ENCODE results near the gene TMEM150C. TPM values are rescaled to one million over a fixed set of nuclear protein-coding genes. Genes with fewer than 3 reads are reported as not detected.
"Not testable (repeated sequence)": the region's sequence is repeated elsewhere in the genome, so short reads cannot be mapped to it uniquely, and the experiment has no call there.

The TMEM150C gene
- polyA plus RNA-seq, 4 donors: 0.45 to 6.2 (median 1.8) TPM

DNA sequence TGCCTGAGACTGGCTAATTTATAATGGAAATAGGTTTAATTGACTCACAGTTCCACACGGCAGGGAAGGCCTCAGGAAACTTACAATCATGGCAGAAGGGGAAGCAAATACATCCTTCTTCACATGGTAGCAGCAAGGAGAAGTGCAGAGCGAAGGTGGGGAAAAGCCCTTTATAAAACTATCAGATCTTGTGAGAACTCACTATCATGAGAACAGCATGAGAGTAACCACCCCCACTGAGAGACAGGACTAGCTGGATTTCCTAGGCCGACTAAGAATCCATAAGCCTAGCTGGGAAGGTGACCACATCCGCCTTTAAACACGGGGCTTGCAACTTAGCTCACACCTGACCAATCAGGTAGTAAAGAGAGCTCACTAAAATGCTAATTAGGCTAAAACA is 88.7 kb downstream of the TMEM150C start:
- H3K36me3 ChIP-seq (ENCODE audit: control insufficient read depth in 3 of 3, insufficient read depth in 2 of 3, low read depth in 1 of 3, low read length in 3 of 3); FAIRE-seq; DNase-seq; H3K4me3 ChIP-seq (ENCODE audit: low read depth in 1 of 3, low read length in 3 of 3); H3K4me1 ChIP-seq (ENCODE audit: control insufficient read depth in 3 of 3, insufficient read depth in 2 of 3, low read depth in 1 of 3, low read length in 2 of 3); H3K9me3 ChIP-seq (ENCODE audit: control insufficient read depth in 2 of 2, insufficient read depth in 1 of 2, low read depth in 1 of 2, low read length in 1 of 2); H3K27me3 ChIP-seq (ENCODE audit: control insufficient read depth in 3 of 3, insufficient read depth in 3 of 3, low read length in 3 of 3); H3K27ac ChIP-seq (ENCODE audit: low read depth in 1 of 3, low read length in 2 of 3): not testable (repeated sequence)
- WGBS, 3 donors: 53 to 66% (median 54%) methylated on average over 5 of the region's 5 CpGs

DNA sequence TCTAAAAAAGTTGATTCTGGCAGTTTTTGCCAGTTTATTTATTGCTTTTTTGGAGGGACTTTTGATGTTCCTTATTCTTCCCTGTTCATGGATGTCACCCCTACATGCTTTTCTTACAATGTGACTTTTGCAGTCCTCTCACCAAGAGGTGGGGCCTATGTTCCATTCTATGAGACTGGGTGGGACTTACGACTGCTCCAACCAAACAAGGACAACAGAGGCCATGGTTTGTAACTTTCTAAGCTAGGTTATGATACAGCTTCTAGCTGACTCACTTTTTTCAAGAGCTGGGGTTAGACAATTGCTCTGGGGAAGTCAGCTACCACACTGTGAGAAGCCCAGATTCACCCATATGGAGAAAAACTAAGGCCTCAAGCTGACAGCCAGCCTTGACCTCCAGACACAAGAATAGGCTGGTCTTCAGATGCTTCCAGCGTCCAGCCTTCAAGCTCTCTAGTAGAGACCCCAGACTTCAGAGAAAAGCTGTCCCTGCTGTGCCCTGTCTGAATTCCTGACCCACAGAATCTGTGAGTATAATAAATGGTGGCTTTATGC is 91.9 kb downstream of the TMEM150C start:
- 57 to 68% (median 61%) methylated on average over 2 of the region's 2 CpGs for WGBS, 3 donors
- Histone ChIP-seq H3K4me3 (ENCODE audit: low read depth in 1 of 3, low read length in 3 of 3) (no peak overlapping the region), H3K9me3 (ENCODE audit: control insufficient read depth in 2 of 2, insufficient read depth in 1 of 2, low read depth in 1 of 2, low read length in 1 of 2) (peaks cover 0 to 9% of the 10 kb centered on the region in 2 donors), H3K4me1 (ENCODE audit: control insufficient read depth in 3 of 3, insufficient read depth in 2 of 3, low read depth in 1 of 3, low read length in 2 of 3) (no peaks in the 10 kb centered on the region), H3K27ac (ENCODE audit: low read depth in 1 of 3, low read length in 2 of 3) (peak overlapping the region in 1 of 3 donors; percentile 72), H3K27me3 (ENCODE audit: control insufficient read depth in 3 of 3, insufficient read depth in 3 of 3, low read length in 3 of 3) (no peaks in the 10 kb centered on the region), H3K36me3 (ENCODE audit: control insufficient read depth in 3 of 3, insufficient read depth in 2 of 3, low read depth in 1 of 3, low read length in 3 of 3) (peaks cover 0 to 4% (median 0%) of the 10 kb centered on the region in 3 donors)
- no peak for FAIRE-seq
- peak; percentile 22 to 30 for DNase-seq

DNA sequence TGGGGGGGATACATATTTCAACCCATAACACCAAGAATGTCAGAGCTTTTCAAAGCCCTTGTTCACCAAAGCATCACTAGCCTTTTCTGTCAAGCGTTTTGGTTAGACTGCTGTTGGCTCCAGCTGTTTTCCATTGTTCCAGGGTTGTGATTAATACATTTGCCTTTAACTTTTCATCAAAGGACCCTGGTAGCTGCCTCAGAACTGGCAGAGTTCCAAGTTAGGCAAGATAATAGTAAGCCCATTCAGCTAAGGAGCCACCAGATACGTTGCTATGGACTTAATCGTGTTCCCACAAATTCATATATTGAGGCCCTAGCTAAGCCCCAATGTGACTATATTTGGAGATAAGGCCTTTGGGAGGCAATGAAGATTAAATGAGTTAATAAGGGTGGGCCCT is 94.3 kb downstream of the TMEM150C start:
- DNase-seq (peak in 1 of 2 donors; percentile 17), FAIRE-seq (no peak)
- Histone ChIP-seq H3K4me3 (ENCODE audit: low read depth in 1 of 3, low read length in 3 of 3) (no peak overlapping the region), H3K4me1 (ENCODE audit: control insufficient read depth in 3 of 3, insufficient read depth in 2 of 3, low read depth in 1 of 3, low read length in 2 of 3) (peaks cover 0 to 11% (median 0%) of the 10 kb centered on the region in 3 donors), H3K36me3 (ENCODE audit: control insufficient read depth in 3 of 3, insufficient read depth in 2 of 3, low read depth in 1 of 3, low read length in 3 of 3) (peaks cover 0 to 7% (median 2%) of the 10 kb centered on the region in 3 donors), H3K27ac (ENCODE audit: low read depth in 1 of 3, low read length in 2 of 3) (no peak overlapping the region), H3K9me3 (ENCODE audit: control insufficient read depth in 2 of 2, insufficient read depth in 1 of 2, low read depth in 1 of 2, low read length in 1 of 2) (peaks cover 0 to 9% of the 10 kb centered on the region in 2 donors), H3K27me3 (ENCODE audit: control insufficient read depth in 3 of 3, insufficient read depth in 3 of 3, low read length in 3 of 3) (no peaks in the 10 kb centered on the region)
- 15 to 50% (median 40%) methylated on average over 3 of the region's 3 CpGs for WGBS, 3 donors

- DNase-seq (no peak), FAIRE-seq (no peak)
- 87 to 97% (median 92%) methylated on average over 1 of the region's 1 CpG for WGBS, 3 donors
- no peak overlapping the region for H3K27ac ChIP-seq (ENCODE audit: low read depth in 1 of 3, low read length in 2 of 3)
- H3K4me3 ChIP-seq (ENCODE audit: low read depth in 1 of 3, low read length in 3 of 3): no peak overlapping the region
- H3K4me1 ChIP-seq (ENCODE audit: control insufficient read depth in 3 of 3, insufficient read depth in 2 of 3, low read depth in 1 of 3, low read length in 2 of 3): peaks cover 0 to 11% (median 0%) of the 10 kb centered on the region in 3 donors
- H3K36me3 ChIP-seq (ENCODE audit: control insufficient read depth in 3 of 3, insufficient read depth in 2 of 3, low read depth in 1 of 3, low read length in 3 of 3): peaks cover 2 to 19% (median 2%) of the 10 kb centered on the region in 3 donors
- H3K9me3 ChIP-seq (ENCODE audit: control insufficient read depth in 2 of 2, insufficient read depth in 1 of 2, low read depth in 1 of 2, low read length in 1 of 2): peaks cover 0 to 5% of the 10 kb centered on the region in 2 donors
- no peaks in the 10 kb centered on the region for H3K27me3 ChIP-seq (ENCODE audit: control insufficient read depth in 3 of 3, insufficient read depth in 3 of 3, low read length in 3 of 3)
Measured at GRCh38 chr4:82463221-82463620, 98.6 kb downstream of the TMEM150C start.

DNA sequence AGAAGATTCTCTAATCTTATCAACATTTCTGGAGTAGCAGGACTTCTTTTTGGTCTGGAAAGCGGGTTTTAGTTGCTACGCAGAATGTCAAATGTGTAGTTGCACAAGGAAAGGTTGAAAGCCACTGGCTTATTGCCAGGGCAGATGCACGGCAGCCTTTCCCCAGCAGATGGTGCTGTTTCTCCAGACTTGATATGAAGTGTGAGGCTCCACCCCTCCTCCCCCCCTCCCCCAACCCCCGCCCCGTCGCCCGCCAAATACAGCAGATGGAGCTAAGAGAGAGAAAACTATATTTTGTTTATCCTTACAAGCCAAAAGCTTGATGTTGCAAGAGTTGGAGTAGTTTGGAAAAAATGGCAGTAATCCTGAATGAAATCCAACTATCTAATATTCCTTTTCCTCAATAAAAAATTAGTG is 99.4 kb downstream of the TMEM150C start:
- no peaks in the 10 kb centered on the region for H3K9me3 ChIP-seq (ENCODE audit: control insufficient read depth in 2 of 2, insufficient read depth in 1 of 2, low read depth in 1 of 2, low read length in 1 of 2)
- H3K27me3 ChIP-seq (ENCODE audit: control insufficient read depth in 3 of 3, insufficient read depth in 3 of 3, low read length in 3 of 3): no peaks in the 10 kb centered on the region
- H3K4me1 ChIP-seq (ENCODE audit: control insufficient read depth in 3 of 3, insufficient read depth in 2 of 3, low read depth in 1 of 3, low read length in 2 of 3): peaks cover 0 to 11% (median 0%) of the 10 kb centered on the region in 3 donors
- DNase-seq (peak; percentile 82 to 86), FAIRE-seq (no peak)
- no peak overlapping the region for H3K27ac ChIP-seq (ENCODE audit: low read depth in 1 of 3, low read length in 2 of 3)
- H3K4me3 ChIP-seq (ENCODE audit: low read depth in 1 of 3, low read length in 3 of 3): no peak overlapping the region
- peaks cover 2 to 25% (median 3%) of the 10 kb centered on the region in 3 donors for H3K36me3 ChIP-seq (ENCODE audit: control insufficient read depth in 3 of 3, insufficient read depth in 2 of 3, low read depth in 1 of 3, low read length in 3 of 3)
- 8 to 12% (median 8%) methylated on average over 5 to 7 of the region's 7 CpGs for WGBS, 3 donors

- FAIRE-seq (no peak), DNase-seq (no peak)
- Histone ChIP-seq H3K9me3 (ENCODE audit: control insufficient read depth in 2 of 2, insufficient read depth in 1 of 2, low read depth in 1 of 2, low read length in 1 of 2) (no peaks in the 10 kb centered on the region), H3K36me3 (ENCODE audit: control insufficient read depth in 3 of 3, insufficient read depth in 2 of 3, low read depth in 1 of 3, low read length in 3 of 3) (peaks cover 6 to 30% (median 8%) of the 10 kb centered on the region in 3 donors), H3K4me3 (ENCODE audit: low read depth in 1 of 3, low read length in 3 of 3) (no peak overlapping the region), H3K27me3 (ENCODE audit: control insufficient read depth in 3 of 3, insufficient read depth in 3 of 3, low read length in 3 of 3) (no peaks in the 10 kb centered on the region), H3K4me1 (ENCODE audit: control insufficient read depth in 3 of 3, insufficient read depth in 2 of 3, low read depth in 1 of 3, low read length in 2 of 3) (peaks cover 0 to 11% (median 0%) of the 10 kb centered on the region in 3 donors), H3K27ac (ENCODE audit: low read depth in 1 of 3, low read length in 2 of 3) (no peak overlapping the region)
- 69 to 82% (median 79%) methylated on average over 2 of the region's 2 CpGs for WGBS, 3 donors
Measured at GRCh38 chr4:82461710-82462109, 100.1 kb downstream of the TMEM150C start.

DNA sequence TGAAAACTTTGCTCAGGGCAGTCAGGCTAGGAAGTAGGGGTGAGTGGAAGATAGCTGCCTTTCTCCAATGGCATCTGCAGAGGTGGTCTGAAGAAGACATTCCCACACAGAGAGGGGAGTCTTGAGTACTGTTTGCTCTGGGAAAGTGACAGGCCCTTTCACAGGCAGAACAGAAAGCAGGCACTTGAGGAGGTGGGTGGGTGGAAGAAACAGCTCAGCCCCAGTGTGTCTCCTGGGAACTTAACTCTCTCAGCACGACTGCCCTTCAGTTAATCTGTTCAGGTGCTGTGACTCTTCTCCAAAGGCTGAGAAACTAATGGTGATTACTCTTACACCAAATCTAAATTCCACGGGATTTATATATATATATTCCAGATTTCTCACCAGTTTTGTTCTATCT is 103.1 kb downstream of the TMEM150C start:
- FAIRE-seq: no peak
- 72 to 87% (median 81%) methylated on average over 2 of the region's 2 CpGs for WGBS, 3 donors

DNA sequence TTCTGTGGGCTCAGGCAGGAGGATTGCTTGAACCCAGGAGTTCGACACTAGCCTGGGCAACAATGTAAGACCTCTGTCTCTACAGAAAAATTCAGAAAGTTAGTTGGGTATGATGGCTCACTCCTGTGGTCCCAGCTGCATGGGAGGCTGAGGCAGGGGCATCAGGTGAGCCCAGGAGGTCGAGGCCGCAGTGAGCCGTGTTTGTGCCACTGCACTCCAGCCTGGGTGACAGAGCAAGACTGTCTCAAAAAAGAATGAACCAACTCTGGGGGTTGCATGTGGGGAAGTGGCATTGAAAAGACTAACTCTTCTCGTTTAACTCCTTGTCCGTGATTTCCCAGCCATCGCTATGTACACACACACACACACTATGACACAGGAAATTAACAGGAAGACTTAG is 104.5 kb downstream of the TMEM150C start:
- H3K27me3 ChIP-seq (ENCODE audit: control insufficient read depth in 3 of 3, insufficient read depth in 3 of 3, low read length in 3 of 3): no peaks in the 10 kb centered on the region
- H3K27ac ChIP-seq (ENCODE audit: low read depth in 1 of 3, low read length in 2 of 3): no peak overlapping the region
- H3K4me3 ChIP-seq (ENCODE audit: low read depth in 1 of 3, low read length in 3 of 3): no peak overlapping the region
- FAIRE-seq (no peak), DNase-seq (no peak)
- peaks cover 4 to 38% (median 11%) of the 10 kb centered on the region in 3 donors for H3K36me3 ChIP-seq (ENCODE audit: control insufficient read depth in 3 of 3, insufficient read depth in 2 of 3, low read depth in 1 of 3, low read length in 3 of 3)
- WGBS, 3 donors: 92 to 97% (median 93%) methylated on average over 7 of the region's 7 CpGs
- no peaks in the 10 kb centered on the region for H3K4me1 ChIP-seq (ENCODE audit: control insufficient read depth in 3 of 3, insufficient read depth in 2 of 3, low read depth in 1 of 3, low read length in 2 of 3)
- no peaks in the 10 kb centered on the region for H3K9me3 ChIP-seq (ENCODE audit: control insufficient read depth in 2 of 2, insufficient read depth in 1 of 2, low read depth in 1 of 2, low read length in 1 of 2)

More for the DNA sequence above, 103.1 kb downstream of the TMEM150C start:
- H3K36me3 ChIP-seq (ENCODE audit: control insufficient read depth in 3 of 3, insufficient read depth in 2 of 3, low read depth in 1 of 3, low read length in 3 of 3): peaks cover 6 to 34% (median 8%) of the 10 kb centered on the region in 3 donors
- H3K9me3 ChIP-seq (ENCODE audit: control insufficient read depth in 2 of 2, insufficient read depth in 1 of 2, low read depth in 1 of 2, low read length in 1 of 2): no peaks in the 10 kb centered on the region
- peaks cover 0 to 11% (median 0%) of the 10 kb centered on the region in 3 donors for H3K4me1 ChIP-seq (ENCODE audit: control insufficient read depth in 3 of 3, insufficient read depth in 2 of 3, low read depth in 1 of 3, low read length in 2 of 3)
- no peak overlapping the region for H3K4me3 ChIP-seq (ENCODE audit: low read depth in 1 of 3, low read length in 3 of 3)
- H3K27ac ChIP-seq (ENCODE audit: low read depth in 1 of 3, low read length in 2 of 3): no peak overlapping the region
- H3K27me3 ChIP-seq (ENCODE audit: control insufficient read depth in 3 of 3, insufficient read depth in 3 of 3, low read length in 3 of 3): no peaks in the 10 kb centered on the region
- no peak for DNase-seq

DNA sequence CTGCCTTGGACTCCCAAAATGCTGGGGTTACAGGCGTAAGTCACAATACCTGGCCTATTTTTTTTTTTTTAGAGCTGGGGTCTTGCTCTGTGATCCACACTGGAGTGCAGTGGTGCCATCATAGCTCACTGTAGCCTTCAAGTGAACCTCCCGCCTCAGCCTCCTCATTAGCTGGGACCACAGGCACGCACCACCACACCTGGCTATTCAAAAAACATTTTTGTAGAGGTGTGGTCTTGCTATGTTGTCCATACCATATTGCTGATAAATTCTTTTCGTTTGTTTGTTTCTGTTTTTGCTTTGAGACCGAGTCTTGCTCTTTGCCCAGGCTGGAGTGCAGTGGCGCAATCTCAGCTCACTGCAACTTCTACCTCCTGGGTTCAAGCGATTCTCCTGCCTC is 109.8 kb downstream of the TMEM150C start:
- H3K4me3 ChIP-seq (ENCODE audit: low read depth in 1 of 3, low read length in 3 of 3): no peak overlapping the region
- no peaks in the 10 kb centered on the region for H3K27me3 ChIP-seq (ENCODE audit: control insufficient read depth in 3 of 3, insufficient read depth in 3 of 3, low read length in 3 of 3)
- FAIRE-seq (no peak), DNase-seq (no peak)
- H3K9me3 ChIP-seq (ENCODE audit: control insufficient read depth in 2 of 2, insufficient read depth in 1 of 2, low read depth in 1 of 2, low read length in 1 of 2): no peaks in the 10 kb centered on the region
- no peak overlapping the region for H3K27ac ChIP-seq (ENCODE audit: low read depth in 1 of 3, low read length in 2 of 3)
- peaks cover 4 to 44% (median 11%) of the 10 kb centered on the region in 3 donors for H3K36me3 ChIP-seq (ENCODE audit: control insufficient read depth in 3 of 3, insufficient read depth in 2 of 3, low read depth in 1 of 3, low read length in 3 of 3)
- no peaks in the 10 kb centered on the region for H3K4me1 ChIP-seq (ENCODE audit: control insufficient read depth in 3 of 3, insufficient read depth in 2 of 3, low read depth in 1 of 3, low read length in 2 of 3)
- 94 to 98% (median 95%) methylated on average over 7 of the region's 7 CpGs for WGBS, 3 donors

Data from small intestine (tissue), 7 donors.